ENCODE results near the gene STPG2. TPM values are rescaled to one million over a fixed set of nuclear protein-coding genes. Genes with fewer than 3 reads are reported as not detected.

The STPG2 gene
- total and polyA plus RNA-seq, 2 of the 8 experiments (the other 6 are each of a cell fraction or from before 2014, with no cell fraction given): 0.03 TPM; not detected in 1

DNA sequence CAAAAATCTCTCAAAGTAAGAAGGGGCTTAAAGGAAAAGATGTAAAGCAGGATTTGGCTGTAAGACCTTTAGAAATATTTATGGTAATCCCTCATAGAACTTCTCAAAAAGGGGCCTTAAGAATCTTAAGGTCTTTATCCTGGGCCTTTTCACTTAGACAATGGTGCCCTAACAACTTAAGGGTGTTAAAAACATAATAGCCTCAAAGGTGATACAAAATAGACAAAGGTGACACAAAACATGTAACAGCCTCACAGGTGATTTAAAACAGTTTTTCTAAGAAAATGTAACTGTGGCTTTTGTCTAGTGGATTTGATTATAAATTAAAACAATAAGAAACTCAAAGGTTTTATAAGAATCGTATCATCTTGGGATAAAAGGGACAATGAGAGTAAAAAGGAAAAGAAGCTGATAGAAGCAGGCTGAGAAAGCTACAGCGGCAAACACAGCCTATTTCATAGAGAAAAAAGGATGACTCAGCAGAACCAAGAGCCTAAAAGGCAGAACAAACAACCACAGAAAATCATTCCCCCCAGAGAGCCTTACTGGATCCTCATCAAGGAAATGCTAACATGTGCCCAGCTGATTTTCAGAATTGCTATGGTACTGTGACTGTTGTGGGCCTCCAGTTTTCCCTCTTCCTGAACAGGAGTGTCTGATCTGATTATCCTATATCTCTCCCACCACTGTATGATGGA is 164.3 kb downstream of the STPG2 start:
- no peak overlapping the region for H4K8ac ChIP-seq (ENCODE audit: extremely low read depth, insufficient read depth, low read length)
- H4K91ac ChIP-seq (replicated peaks; ENCODE audit: insufficient read length, low read length): no peak overlapping the region
- no peaks in the 10 kb centered on the region for H3K4me1 ChIP-seq (replicated peaks in 1 of 4; ENCODE audit: control insufficient read depth in 3 of 4, insufficient read depth in 4 of 4, low read length in 3 of 4)
- H2BK15ac ChIP-seq (ENCODE audit: low read length): no peak overlapping the region
- H3K18ac ChIP-seq (ENCODE audit: extremely low read depth, low read length): no peak overlapping the region
- peaks cover 4 to 6% of the 10 kb centered on the region in 2 experiments for H3K9me3 ChIP-seq (ENCODE audit: insufficient read depth in 2 of 2, low read depth in 1 of 2, low read length in 1 of 2)
- H2BK12ac ChIP-seq (ENCODE audit: low read depth, low read length): no peak overlapping the region
- POLR2A ChIA-PET (ENCODE audit: partially characterized antibody): no interaction called here
- no peak overlapping the region for H3K23ac ChIP-seq (ENCODE audit: insufficient read length)
- H3K79me2 ChIP-seq (ENCODE audit: control insufficient read depth in 1 of 2, insufficient read depth in 2 of 2, low read length in 2 of 2): no peaks in the 10 kb centered on the region
- no peak overlapping the region for H4K5ac ChIP-seq (ENCODE audit: insufficient read length, low read depth, low read length)
- no peak overlapping the region for H2AK5ac ChIP-seq (ENCODE audit: low read depth, low read length)
- no peak overlapping the region for H3K9ac ChIP-seq (replicated peaks in 1 of 4; ENCODE audit: extremely low read depth in 1 of 4, low read depth in 3 of 4, low read length in 3 of 4)
- H2BK20ac ChIP-seq (ENCODE audit: low read length): no peak overlapping the region
- 0 out of 2 replicates have a peak overlapping the region, but pooled peaks have one; percentile 3 for H2AFZ ChIP-seq (ENCODE audit: low read length)
- no peak overlapping the region for H3K4ac ChIP-seq (replicated peaks; ENCODE audit: insufficient read length, low read depth, low read length)
- H3K14ac ChIP-seq (ENCODE audit: insufficient read length): no peak overlapping the region
- H3K36me3 ChIP-seq (ENCODE audit: control insufficient read depth in 2 of 4, insufficient read depth in 4 of 4, low read length in 3 of 4): no peaks in the 10 kb centered on the region
- 89% methylated on average over 2 of the region's 2 CpGs; no CpG with 5 or more reads in 1 of the 2 experiments for WGBS, 2 experiments (ENCODE audit: extremely low coverage in 1 of 2, insufficient coverage in 1 of 2, insufficient read length in 1 of 2, insufficient replicate concordance in 2 of 2, low coverage in 1 of 2, low lambda C conversion rate in 2 of 2, missing lambda C conversion rate in 1 of 2)
- H3K27me3 ChIP-seq (replicated peaks in 1 of 4; ENCODE audit: control insufficient read depth in 3 of 4, extremely low read depth in 1 of 4, insufficient read depth in 3 of 4, low read length in 3 of 4): no peaks in the 10 kb centered on the region
- DNase-seq (ENCODE audit: low read depth in 1 of 2, low spot score in 2 of 2) (no peak), FAIRE-seq (no peak)
- no peak overlapping the region for H3K27ac ChIP-seq (ENCODE audit: low read depth, low read length)
- CTCF ChIA-PET (ENCODE audit: partially characterized antibody): interaction anchor here (0.7 kb wide), 1 partner anchor 256 kb away, joined by 3 read pairs; no protein-coding TSS in a partner anchor
- no peak overlapping the region for H3K4me2 ChIP-seq (ENCODE audit: insufficient read depth in 1 of 2, low read depth in 2 of 2, low read length in 2 of 2)
- no peak overlapping the region for H2BK5ac ChIP-seq (ENCODE audit: low read depth, low read length)
- no peak overlapping the region for H2BK120ac ChIP-seq (replicated peaks; ENCODE audit: low read depth, low read length)
- no peaks in the 10 kb centered on the region for H4K20me1 ChIP-seq (replicated peaks in 1 of 2; ENCODE audit: control insufficient read depth in 1 of 2, insufficient read depth in 2 of 2, low read length in 2 of 2)
- H3K56ac ChIP-seq (replicated peaks; ENCODE audit: insufficient read length, low read depth, low read length): no peak overlapping the region
- H3K4me3 ChIP-seq (ENCODE audit: extremely low read depth in 1 of 4, insufficient read depth in 2 of 4, low read depth in 3 of 4, low read length in 4 of 4): no peak overlapping the region
- no peaks in the 10 kb centered on the region for H3K79me1 ChIP-seq (ENCODE audit: low read depth, low read length)
- H3K23me2 ChIP-seq (ENCODE audit: low read depth, low read length): no peaks in the 10 kb centered on the region
- TF ChIP-seq PHF8 (conservative IDR thresholded peaks at IDR 0.05; ENCODE audit: low read depth, low read length) (no peak), CTBP2 (IDR thresholded peaks at IDR 0.05; ENCODE audit: borderline replicate concordance, insufficient read depth, insufficient read length, low read length) (no peak), FOSL1 (IDR thresholded peaks at IDR 0.05; ENCODE audit: insufficient read depth, low read depth, low read length) (no peak), TAF1 (IDR thresholded peaks at IDR 0.05; ENCODE audit: low read depth, low read length) (no peak), ATF3 (IDR thresholded peaks at IDR 0.05; ENCODE audit: insufficient read depth, low read depth, low read length) (no peak), CBX8 (IDR thresholded peaks at IDR 0.05; ENCODE audit: borderline replicate concordance, low read depth, low read length) (no peak), CREB1 (IDR thresholded peaks at IDR 0.05) (no peak), EGR1 (IDR thresholded peaks at IDR 0.05; ENCODE audit: borderline replicate concordance, low read depth, low read length) (no peak), RAD21 (IDR thresholded peaks at IDR 0.05 in 1 of 2, conservative IDR thresholded peaks at IDR 0.05 in 1 of 2; ENCODE audit: low read depth in 2 of 2, low read length in 2 of 2) (no peak), SIN3A (conservative IDR thresholded peaks at IDR 0.05 in 1 of 2, IDR thresholded peaks at IDR 0.05 in 1 of 2; ENCODE audit: low read depth in 1 of 2, low read length in 2 of 2) (no peak), RFX5 (IDR thresholded peaks at IDR 0.05; ENCODE audit: borderline replicate concordance, low read depth, low read length) (no peak), ZNF274 (IDR thresholded peaks at IDR 0.05; ENCODE audit: borderline replicate concordance, extremely low read depth, low read length) (no peak)

All from H1 (cell line).